Neutrophil (primary cell): Measurements from ENCODE around the gene THSD4.

Experiments used
- H3K27ac ChIP-seq: fragments of 200-600 bp; sonication (generic); 2 replicates; pipeline ENCODE4 v1.5.1; 2016; ENCODE audit warnings: mild to moderate bottlenecking, moderate library complexity
- H3K27me3 ChIP-seq: fragments of 200-600 bp; sonication (generic); 2 replicates; pipeline ENCODE4 v1.6.0; 2016; ENCODE audit warnings: mild to moderate bottlenecking
- H3K36me3 ChIP-seq: fragments of 200-600 bp; sonication (generic); 2 replicates; pipeline ENCODE4 v1.5.1; 2017
- H3K4me1 ChIP-seq, 2 experiments: fragments of 200-600 bp in 1 of 2; sonication (generic) in 1 of 2; 1 replicate in 1 of 2; 2 replicates in 1 of 2; pipeline versions ENCODE4 v1.5.1 to v1.6.1; 2013 to 2016; ENCODE audit warnings: low read depth in 1 of 2, low read length in 1 of 2, mild to moderate bottlenecking in 1 of 2, moderate library complexity in 1 of 2; ENCODE audit not compliant: control insufficient read depth in 1 of 2, insufficient read depth in 1 of 2
- H3K4me3 ChIP-seq, 2 experiments: fragments of 200-600 bp in 1 of 2; sonication (generic) in 1 of 2; 1 replicate in 1 of 2; 2 replicates in 1 of 2; pipeline ENCODE4 v1.5.1; 2013 to 2016; ENCODE audit warnings: low read depth in 1 of 2, low read length in 1 of 2, mild to moderate bottlenecking in 1 of 2, moderate library complexity in 1 of 2
- H3K9me3 ChIP-seq: fragments of 200-600 bp; sonication (generic); 2 replicates; pipeline ENCODE4 v1.5.1; 2016
- TF ChIP-seq, protein P1 (sequence below): fragments of 200-600 bp; sonication (generic); IDR thresholded peaks from 2 replicates; pipeline ENCODE4 v1.5.1; 2016; ENCODE audit warnings: antibody characterized with exemption

Gene THSD4

DNA sequence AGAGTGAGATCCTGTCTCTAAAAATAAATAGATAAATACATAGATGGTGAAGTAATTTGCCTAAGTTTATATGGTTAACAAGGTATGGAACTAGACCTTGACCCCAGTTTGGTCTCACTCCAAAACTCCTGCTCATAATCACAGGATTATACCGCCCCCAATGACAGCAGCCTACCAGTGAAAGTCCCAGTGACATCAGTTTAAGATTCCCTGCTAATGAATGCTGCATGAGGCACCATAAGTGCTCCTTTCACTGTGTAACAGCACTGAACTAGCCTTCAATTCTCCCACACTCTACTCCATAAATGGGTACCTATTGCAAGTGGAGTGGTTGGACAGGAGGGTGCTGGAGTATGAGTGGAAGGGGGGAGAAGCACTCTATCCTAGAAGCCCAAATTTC is 23.7 kb upstream of the THSD4 start:
- Histone ChIP-seq H3K9me3 (no peaks in the 10 kb centered on the region), H3K4me1 (no peaks in the 10 kb centered on the region), H3K27me3 (no peaks in the 10 kb centered on the region), H3K36me3 (no peaks in the 10 kb centered on the region), H3K4me3 (no peak overlapping the region), H3K27ac (no peak overlapping the region)
- TF ChIP-seq, protein P1, sequence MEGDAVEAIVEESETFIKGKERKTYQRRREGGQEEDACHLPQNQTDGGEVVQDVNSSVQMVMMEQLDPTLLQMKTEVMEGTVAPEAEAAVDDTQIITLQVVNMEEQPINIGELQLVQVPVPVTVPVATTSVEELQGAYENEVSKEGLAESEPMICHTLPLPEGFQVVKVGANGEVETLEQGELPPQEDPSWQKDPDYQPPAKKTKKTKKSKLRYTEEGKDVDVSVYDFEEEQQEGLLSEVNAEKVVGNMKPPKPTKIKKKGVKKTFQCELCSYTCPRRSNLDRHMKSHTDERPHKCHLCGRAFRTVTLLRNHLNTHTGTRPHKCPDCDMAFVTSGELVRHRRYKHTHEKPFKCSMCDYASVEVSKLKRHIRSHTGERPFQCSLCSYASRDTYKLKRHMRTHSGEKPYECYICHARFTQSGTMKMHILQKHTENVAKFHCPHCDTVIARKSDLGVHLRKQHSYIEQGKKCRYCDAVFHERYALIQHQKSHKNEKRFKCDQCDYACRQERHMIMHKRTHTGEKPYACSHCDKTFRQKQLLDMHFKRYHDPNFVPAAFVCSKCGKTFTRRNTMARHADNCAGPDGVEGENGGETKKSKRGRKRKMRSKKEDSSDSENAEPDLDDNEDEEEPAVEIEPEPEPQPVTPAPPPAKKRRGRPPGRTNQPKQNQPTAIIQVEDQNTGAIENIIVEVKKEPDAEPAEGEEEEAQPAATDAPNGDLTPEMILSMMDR, result no peak

GRCh38 chr15:71092056-71092600 is 23.1 kb upstream of the THSD4 start:
- H3K4me1 ChIP-seq, result no peaks in the 10 kb centered on the region
- H3K36me3 ChIP-seq, result no peaks in the 10 kb centered on the region
- H3K9me3 ChIP-seq, result no peaks in the 10 kb centered on the region
- H3K4me3 ChIP-seq, result no peak overlapping the region
- no peaks in the 10 kb centered on the region for H3K27me3 ChIP-seq
- TF ChIP-seq, protein P1, result no peak
- no peak overlapping the region for H3K27ac ChIP-seq

GRCh38 chr15:71093054-71094024 is 21.9 kb upstream of the THSD4 start:
- Histone ChIP-seq H3K27ac (no peak overlapping the region), H3K36me3 (no peaks in the 10 kb centered on the region), H3K9me3 (no peaks in the 10 kb centered on the region), H3K4me3 (no peak overlapping the region), H3K4me1 (no peaks in the 10 kb centered on the region), H3K27me3 (no peaks in the 10 kb centered on the region)
- TF ChIP-seq, protein P1, result no peak

- H3K4me1 ChIP-seq, result no peaks in the 10 kb centered on the region
- no peak overlapping the region for H3K27ac ChIP-seq
- H3K4me3 ChIP-seq, result no peak overlapping the region
- H3K27me3 ChIP-seq, result no peaks in the 10 kb centered on the region
- H3K9me3 ChIP-seq, result no peaks in the 10 kb centered on the region
- TF ChIP-seq, protein P1, result no peak
- H3K36me3 ChIP-seq, result no peaks in the 10 kb centered on the region
Measured at GRCh38 chr15:71094137-71094536, 21.1 kb upstream of the THSD4 start.

- H3K27ac ChIP-seq, result no peak overlapping the region
- no peaks in the 10 kb centered on the region for H3K27me3 ChIP-seq
- TF ChIP-seq, protein P1, result no peak
- no peaks in the 10 kb centered on the region for H3K4me1 ChIP-seq
- H3K9me3 ChIP-seq, result no peaks in the 10 kb centered on the region
- H3K36me3 ChIP-seq, result no peaks in the 10 kb centered on the region
- no peak overlapping the region for H3K4me3 ChIP-seq
Measured at GRCh38 chr15:71096676-71097075, 18.6 kb upstream of the THSD4 start.
